GM18499 (cell line): Measurements from ENCODE around the gene ZNF774.
"Not testable (repeated sequence)": the region's sequence is repeated elsewhere in the genome, so short reads cannot be mapped to it uniquely, and the experiment has no call there.

ENCODE experiments used
- ATAC-seq: cut with Tn5 transposase; IDR thresholded peaks from one replicate; pipeline ENCODE4 v1.9.1; 2021; ENCODE audit warnings: moderate number of reproducible peaks; ENCODE audit not compliant: insufficient read depth, unreplicated experiment

ZNF774 gene

GRCh38 chr15:90344662-90345061 is 7.4 kb upstream of the ZNF774 start:
- ATAC-seq, result no peak

- ATAC-seq, result no peak
Measured at GRCh38 chr15:90345857-90346256, 6.2 kb upstream of the ZNF774 start.

GRCh38 chr15:90347431-90348065 is 4.5 kb upstream of the ZNF774 start:
- ATAC-seq, result not testable (repeated sequence)

GRCh38 chr15:90348456-90348855 is 3.6 kb upstream of the ZNF774 start:
- no peak for ATAC-seq

- ATAC-seq, result no peak
Measured at GRCh38 chr15:90349072-90349471, 3.0 kb upstream of the ZNF774 start.

GRCh38 chr15:90349821-90350220 is 2.3 kb upstream of the ZNF774 start:
- no peak for ATAC-seq

GRCh38 chr15:90351479-90352106 is 491 bp upstream of the ZNF774 start:
- no peak for ATAC-seq

GRCh38 chr15:90354986-90355385 is 2.9 kb downstream of the ZNF774 start:
- ATAC-seq, result no peak

GRCh38 chr15:90358124-90359033 is 6.3 kb downstream of the ZNF774 start:
- no peak for ATAC-seq

GRCh38 chr15:90360746-90361145 is 8.7 kb downstream of the ZNF774 start:
- ATAC-seq, result no peak

GRCh38 chr15:90362936-90363212 is 10.8 kb downstream of the ZNF774 start:
- ATAC-seq, result no peak

- ATAC-seq, result no peak
Measured at GRCh38 chr15:90364251-90364650, 12.2 kb downstream of the ZNF774 start.

GRCh38 chr15:90365414-90366055 is 13.5 kb downstream of the ZNF774 start:
- ATAC-seq, result no peak

GRCh38 chr15:90367576-90367975 is 15.5 kb downstream of the ZNF774 start:
- no peak for ATAC-seq

- no peak for ATAC-seq
Measured at GRCh38 chr15:90375071-90375470, 23.0 kb downstream of the ZNF774 start.

GRCh38 chr15:90376789-90377188 is 24.7 kb downstream of the ZNF774 start:
- ATAC-seq, result no peak

- ATAC-seq, result no peak
Measured at GRCh38 chr15:90379263-90379662, 27.2 kb downstream of the ZNF774 start.

GRCh38 chr15:90381515-90381914 is 29.4 kb downstream of the ZNF774 start:
- ATAC-seq, result no peak

- ATAC-seq, result no peak
Measured at GRCh38 chr15:90382320-90382719, 30.2 kb downstream of the ZNF774 start.

- no peak for ATAC-seq
Measured at GRCh38 chr15:90386221-90386620, 34.1 kb downstream of the ZNF774 start.
